ENCODE measurements around the gene COPS7B.
A peak's percentile ranks its signal among the peaks of the same experiment; 100 is the strongest.

The COPS7B gene

DNA sequence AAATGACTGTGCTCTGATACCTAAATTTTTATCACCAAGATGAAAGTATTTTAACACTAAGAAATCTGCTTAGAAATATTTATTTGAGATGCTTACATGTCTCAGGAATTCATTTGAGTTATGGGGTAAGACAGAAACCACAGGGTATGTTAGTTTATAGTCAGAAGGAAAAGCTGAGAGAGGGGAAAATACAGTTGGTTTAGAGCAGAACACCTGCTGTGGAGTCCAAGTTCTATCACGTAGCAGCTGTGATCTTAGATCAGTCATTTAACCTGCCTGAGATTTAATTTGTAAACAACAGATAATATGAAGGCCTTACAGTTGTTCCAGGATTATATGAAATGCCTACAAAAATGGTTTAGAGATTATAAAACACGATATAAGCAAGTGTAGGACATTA, 34.2 kb upstream of the COPS7B start:
- no peak overlapping the region for H3K4me3 ChIP-seq (ENCODE audit: low read depth, low read length)
- DNase-seq (ENCODE audit: low read depth): no peak
- TF ChIP-seq, protein P1, sequence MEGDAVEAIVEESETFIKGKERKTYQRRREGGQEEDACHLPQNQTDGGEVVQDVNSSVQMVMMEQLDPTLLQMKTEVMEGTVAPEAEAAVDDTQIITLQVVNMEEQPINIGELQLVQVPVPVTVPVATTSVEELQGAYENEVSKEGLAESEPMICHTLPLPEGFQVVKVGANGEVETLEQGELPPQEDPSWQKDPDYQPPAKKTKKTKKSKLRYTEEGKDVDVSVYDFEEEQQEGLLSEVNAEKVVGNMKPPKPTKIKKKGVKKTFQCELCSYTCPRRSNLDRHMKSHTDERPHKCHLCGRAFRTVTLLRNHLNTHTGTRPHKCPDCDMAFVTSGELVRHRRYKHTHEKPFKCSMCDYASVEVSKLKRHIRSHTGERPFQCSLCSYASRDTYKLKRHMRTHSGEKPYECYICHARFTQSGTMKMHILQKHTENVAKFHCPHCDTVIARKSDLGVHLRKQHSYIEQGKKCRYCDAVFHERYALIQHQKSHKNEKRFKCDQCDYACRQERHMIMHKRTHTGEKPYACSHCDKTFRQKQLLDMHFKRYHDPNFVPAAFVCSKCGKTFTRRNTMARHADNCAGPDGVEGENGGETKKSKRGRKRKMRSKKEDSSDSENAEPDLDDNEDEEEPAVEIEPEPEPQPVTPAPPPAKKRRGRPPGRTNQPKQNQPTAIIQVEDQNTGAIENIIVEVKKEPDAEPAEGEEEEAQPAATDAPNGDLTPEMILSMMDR (IDR thresholded peaks at IDR 0.05; ENCODE audit: insufficient read depth, low read depth, low read length, missing control alignments): no peak

GRCh38 chr2:231761735-231762134, 24.5 kb upstream of the COPS7B start:
- TF ChIP-seq, protein P1 (IDR thresholded peaks at IDR 0.05; ENCODE audit: insufficient read depth, low read depth, low read length, missing control alignments): no peak
- no peak overlapping the region for H3K4me3 ChIP-seq (ENCODE audit: low read depth, low read length)
- DNase-seq (ENCODE audit: low read depth): no peak

DNA sequence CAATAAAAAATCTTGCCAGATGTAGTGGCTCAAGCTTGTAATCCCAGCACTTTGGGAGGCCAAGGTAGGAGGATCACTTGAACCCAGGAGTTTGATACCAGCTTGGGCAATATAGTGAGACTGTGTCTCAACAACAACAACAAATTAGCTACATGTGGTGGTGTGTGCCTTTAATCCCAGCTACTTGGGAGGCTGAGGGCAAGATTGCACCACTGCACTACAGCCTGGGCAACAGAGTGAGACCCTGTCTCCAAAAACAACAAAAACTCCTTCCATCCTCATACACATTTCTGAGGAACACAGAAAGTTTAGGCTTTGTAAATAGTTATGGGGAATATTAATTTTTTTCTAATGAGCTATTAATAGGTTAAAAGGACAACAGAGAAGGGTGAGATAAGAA, 22.1 kb upstream of the COPS7B start:
- TF ChIP-seq, protein P1 (IDR thresholded peaks at IDR 0.05; ENCODE audit: insufficient read depth, low read depth, low read length, missing control alignments): no peak
- no peak overlapping the region for H3K4me3 ChIP-seq (ENCODE audit: low read depth, low read length)
- no peak for DNase-seq (ENCODE audit: low read depth)

- H3K4me3 ChIP-seq (ENCODE audit: low read depth, low read length): no peak overlapping the region
- TF ChIP-seq, protein P1 (IDR thresholded peaks at IDR 0.05; ENCODE audit: insufficient read depth, low read depth, low read length, missing control alignments): no peak
- no peak for DNase-seq (ENCODE audit: low read depth)
Observed at GRCh38 chr2:231764760-231765159, 21.5 kb upstream of the COPS7B start.

GRCh38 chr2:231765496-231765929, 20.7 kb upstream of the COPS7B start:
- TF ChIP-seq, protein P1 (IDR thresholded peaks at IDR 0.05; ENCODE audit: insufficient read depth, low read depth, low read length, missing control alignments): no peak
- H3K4me3 ChIP-seq (ENCODE audit: low read depth, low read length): no peak overlapping the region
- DNase-seq (ENCODE audit: low read depth): peak; percentile 61

GRCh38 chr2:231769170-231770136, 16.8 kb upstream of the COPS7B start:
- peak; percentile 33 for DNase-seq (ENCODE audit: low read depth)
- TF ChIP-seq, protein P1 (IDR thresholded peaks at IDR 0.05; ENCODE audit: insufficient read depth, low read depth, low read length, missing control alignments): no peak
- H3K4me3 ChIP-seq (ENCODE audit: low read depth, low read length): no peak overlapping the region

All from GM12865 (cell line).